ENCODE results near the gene FOS. TPM values are rescaled to one million over a fixed set of nuclear protein-coding genes. Genes with fewer than 3 reads are reported as not detected.

Gene FOS
- total and polyA plus RNA-seq, 2 of the 8 experiments (the other 6 are each of a cell fraction or from before 2014, with no cell fraction given) = 50.2 to 51.8 TPM

GRCh38 chr14:75232597-75232996, 46.0 kb upstream of the FOS start:
- POLR2A ChIA-PET (ENCODE audit: partially characterized antibody) = interaction anchor here (0.9 kb wide), 1 partner anchor 46 kb away, joined by 3 read pairs; the partner anchor contains the start of gene FOS
- TF ChIP-seq FOSL1 (IDR thresholded peaks at IDR 0.05; ENCODE audit: insufficient read depth, low read depth, low read length) (no peak), ASH2L (IDR thresholded peaks at IDR 0.05; ENCODE audit: low read length) (no peak), ATF2 (IDR thresholded peaks at IDR 0.05; ENCODE audit: low read length) (no peak), SIN3A (conservative IDR thresholded peaks at IDR 0.05 in 1 of 2, IDR thresholded peaks at IDR 0.05 in 1 of 2; ENCODE audit: low read depth in 1 of 2, low read length in 2 of 2) (no peak), HDAC6 (IDR thresholded peaks at IDR 0.05; ENCODE audit: low read depth, low read length) (no peak), TAF1 (IDR thresholded peaks at IDR 0.05; ENCODE audit: low read depth, low read length) (no peak), CBX5 (IDR thresholded peaks at IDR 0.05; ENCODE audit: low read depth, low read length) (no peak), SP4 (IDR thresholded peaks at IDR 0.05; ENCODE audit: low read length) (no peak), NANOG (IDR thresholded peaks at IDR 0.05; ENCODE audit: insufficient read depth, low read depth, low read length, poor library complexity, severe bottlenecking) (no peak), POLR2AphosphoS5 (IDR thresholded peaks at IDR 0.05; ENCODE audit: low read depth, low read length) (no peak), CREB1 (IDR thresholded peaks at IDR 0.05) (no peak), GABPA (IDR thresholded peaks at IDR 0.05; ENCODE audit: borderline replicate concordance, insufficient read depth, low read length) (no peak), ZNF274 (IDR thresholded peaks at IDR 0.05; ENCODE audit: borderline replicate concordance, extremely low read depth, low read length) (no peak)

More at GRCh38 chr14:75232597-75232996, 46.0 kb upstream of the FOS start:
- Histone ChIP-seq H3K79me1 (ENCODE audit: low read depth, low read length) (no peaks in the 10 kb centered on the region), H3K9me3 (ENCODE audit: insufficient read depth in 2 of 2, low read depth in 1 of 2, low read length in 1 of 2) (no peaks in the 10 kb centered on the region), H2AFZ (ENCODE audit: low read length) (no peak overlapping the region), H2BK120ac (replicated peaks; ENCODE audit: low read depth, low read length) (no peak overlapping the region), H4K5ac (ENCODE audit: insufficient read length, low read depth, low read length) (no peak overlapping the region), H3K4me1 (replicated peaks in 1 of 4; ENCODE audit: control insufficient read depth in 3 of 4, insufficient read depth in 4 of 4, low read length in 3 of 4) (no peaks in the 10 kb centered on the region; a peak in 1 of 7 replicates), H3K23ac (ENCODE audit: insufficient read length) (no peak overlapping the region), H3K36me3 (ENCODE audit: control insufficient read depth in 2 of 4, insufficient read depth in 4 of 4, low read length in 3 of 4) (no peaks in the 10 kb centered on the region), H3K4me2 (ENCODE audit: insufficient read depth in 1 of 2, low read depth in 2 of 2, low read length in 2 of 2) (no peak overlapping the region), H2BK20ac (ENCODE audit: low read length) (no peak overlapping the region), H2BK5ac (ENCODE audit: low read depth, low read length) (no peak overlapping the region), H3K27me3 (replicated peaks in 1 of 4; ENCODE audit: control insufficient read depth in 3 of 4, extremely low read depth in 1 of 4, insufficient read depth in 3 of 4, low read length in 3 of 4) (no peaks in the 10 kb centered on the region), H4K91ac (replicated peaks; ENCODE audit: insufficient read length, low read length) (no peak overlapping the region), H3K14ac (ENCODE audit: insufficient read length) (no peak overlapping the region), H3K56ac (replicated peaks; ENCODE audit: insufficient read length, low read depth, low read length) (no peak overlapping the region), H3K79me2 (ENCODE audit: control insufficient read depth in 1 of 2, insufficient read depth in 2 of 2, low read length in 2 of 2) (no peaks in the 10 kb centered on the region), H2BK12ac (ENCODE audit: low read depth, low read length) (no peak overlapping the region), H2AK5ac (ENCODE audit: low read depth, low read length) (no peak overlapping the region), H2BK15ac (ENCODE audit: low read length) (no peak overlapping the region), H3K9ac (replicated peaks in 1 of 4; ENCODE audit: extremely low read depth in 1 of 4, low read depth in 3 of 4, low read length in 3 of 4) (no peak overlapping the region), H4K8ac (ENCODE audit: extremely low read depth, insufficient read depth, low read length) (no peak overlapping the region), H3K23me2 (ENCODE audit: low read depth, low read length) (no peaks in the 10 kb centered on the region; the same call in 1 of the 2 replicates), H3K4ac (replicated peaks; ENCODE audit: insufficient read length, low read depth, low read length) (no peak overlapping the region), H4K20me1 (replicated peaks in 1 of 2; ENCODE audit: control insufficient read depth in 1 of 2, insufficient read depth in 2 of 2, low read length in 2 of 2) (peaks cover 0 to 1% of the 10 kb centered on the region in 2 experiments), H3K27ac (ENCODE audit: low read depth, low read length) (no peak overlapping the region), H3K4me3 (ENCODE audit: extremely low read depth in 1 of 4, insufficient read depth in 2 of 4, low read depth in 3 of 4, low read length in 4 of 4) (no peak overlapping the region), H3K18ac (ENCODE audit: extremely low read depth, low read length) (no peak overlapping the region)
- WGBS, 2 experiments (ENCODE audit: extremely low coverage in 1 of 2, insufficient coverage in 1 of 2, insufficient read length in 1 of 2, insufficient replicate concordance in 2 of 2, low coverage in 1 of 2, low lambda C conversion rate in 2 of 2, missing lambda C conversion rate in 1 of 2) = 86% methylated on average over 2 of the region's 2 CpGs; no CpG with 5 or more reads in 1 of the 2 experiments
- CTCF ChIA-PET (ENCODE audit: partially characterized antibody) = interaction anchor here (1.2 to 1.9 kb wide), 4 partner anchors 10 to 256 kb away, joined by 4 to 8 read pairs (median 6); no protein-coding TSS in a partner anchor
- DNase-seq (ENCODE audit: low read depth in 1 of 2, low spot score in 2 of 2) (no peak), FAIRE-seq (no peak)
